DOHH2 (cell line): ENCODE measurements around the gene TNS1.

Experiments
- H3F3A ChIP-seq: fragments of 200-600 bp; sonication (generic), shearing (Covaris generic); 2 replicates; pipeline ENCODE4 v1.6.0; 2016; ENCODE audit warnings: antibody characterized with exemption, mild to moderate bottlenecking; ENCODE audit not compliant: control insufficient read depth, insufficient read depth
- H3K27ac ChIP-seq: fragments of 200-600 bp; sonication (generic); 2 replicates; pipeline ENCODE4 v1.5.1; 2014; ENCODE audit warnings: low read depth, mild to moderate bottlenecking, low read length, moderate library complexity
- H3K27me3 ChIP-seq: fragments of 200-600 bp; sonication (generic); 2 replicates; pipeline ENCODE4 v1.6.1; 2014; ENCODE audit warnings: mild to moderate bottlenecking, low read length, mixed read lengths; ENCODE audit not compliant: control insufficient read depth
- H3K36me3 ChIP-seq: fragments of 200-600 bp; sonication (generic); 2 replicates; pipeline ENCODE4 v1.6.1; 2014; ENCODE audit warnings: mild to moderate bottlenecking, low read length, moderate library complexity, mixed read lengths; ENCODE audit not compliant: control insufficient read depth
- H3K4me1 ChIP-seq: fragments of 200-600 bp; sonication (generic); 2 replicates; pipeline ENCODE4 v1.6.1; 2014; ENCODE audit warnings: mild to moderate bottlenecking, low read length, mixed read lengths; ENCODE audit not compliant: control insufficient read depth
- H3K4me2 ChIP-seq: fragments of 200-600 bp; sonication (generic); 2 replicates; pipeline ENCODE4 v1.6.0; 2014; ENCODE audit warnings: mild to moderate bottlenecking, low read length, moderate library complexity
- H3K4me3 ChIP-seq: fragments of 200-600 bp; sonication (generic); 2 replicates; pipeline ENCODE4 v1.5.1; 2014; ENCODE audit warnings: mild to moderate bottlenecking, low read length, mixed read lengths
- H3K79me2 ChIP-seq: fragments of 200-600 bp; sonication (generic); 2 replicates; pipeline ENCODE4 v1.6.1; 2014; ENCODE audit warnings: mild to moderate bottlenecking, low read length, mixed read lengths; ENCODE audit not compliant: control insufficient read depth
- H3K9me2 ChIP-seq: fragments of 200-600 bp; sonication (generic); replicated peaks from 2 replicates; pipeline ENCODE4 v1.6.1; 2014; ENCODE audit warnings: mild to moderate bottlenecking, low read length, mixed read lengths; ENCODE audit not compliant: control insufficient read depth
- H3K9me3 ChIP-seq: fragments of 200-600 bp; sonication (generic); 2 replicates; pipeline ENCODE4 v1.6.1; 2014; ENCODE audit warnings: antibody characterized with exemption, low read length, mixed read lengths; ENCODE audit not compliant: control insufficient read depth, insufficient read depth
- H4K20me1 ChIP-seq: fragments of 200-600 bp; sonication (generic); 2 replicates; pipeline ENCODE4 v1.6.0; 2014; ENCODE audit warnings: low read depth, mild to moderate bottlenecking, antibody characterized with exemption, low read length, moderate library complexity; ENCODE audit not compliant: control insufficient read depth, insufficient read depth
- CTCF ChIP-seq: fragments of 200-600 bp; sonication (generic); IDR thresholded peaks from one replicate; pipeline ENCODE4 v1.5.1; 2014; ENCODE audit warnings: antibody characterized with exemption, mild to moderate bottlenecking, low read depth, low read length; ENCODE audit not compliant: poor library complexity, severe bottlenecking
- EZH2phosphoT487 ChIP-seq: fragments of 200-600 bp; sonication (generic); IDR thresholded peaks from 2 replicates; pipeline ENCODE4 v1.6.1; 2017; ENCODE audit warnings: borderline replicate concordance, mild to moderate bottlenecking, antibody characterized with exemption, low read length, moderate library complexity, mixed read lengths

TNS1 gene

GRCh38 chr2:217847115-217847514, 155.7 kb downstream of the TNS1 start:
- no peaks in the 10 kb centered on the region for H3K36me3 ChIP-seq
- no peaks in the 10 kb centered on the region for H3K4me1 ChIP-seq
- H3K9me2 ChIP-seq: no peaks in the 10 kb centered on the region
- TF ChIP-seq CTCF: no peak
- 0 out of 2 replicates have a peak, but pooled peaks cover 8% of the 10 kb centered on the region for H3K9me3 ChIP-seq
- no peak overlapping the region for H3K4me2 ChIP-seq
- H3K27me3 ChIP-seq: peaks cover 17% of the 10 kb centered on the region
- H3K79me2 ChIP-seq: no peaks in the 10 kb centered on the region
- no peaks in the 10 kb centered on the region for H3F3A ChIP-seq
- H4K20me1 ChIP-seq: no peaks in the 10 kb centered on the region
- H3K27ac ChIP-seq: no peak overlapping the region
- H3K4me3 ChIP-seq: no peak overlapping the region

GRCh38 chr2:217846321-217846743, 156.5 kb downstream of the TNS1 start:
- Histone ChIP-seq H3K27me3 (peaks cover 17% of the 10 kb centered on the region), H4K20me1 (no peaks in the 10 kb centered on the region), H3K9me2 (no peaks in the 10 kb centered on the region), H3K4me1 (no peaks in the 10 kb centered on the region), H3K36me3 (no peaks in the 10 kb centered on the region), H3F3A (no peaks in the 10 kb centered on the region), H3K4me3 (no peak overlapping the region), H3K9me3 (0 out of 2 replicates have a peak, but pooled peaks cover 8% of the 10 kb centered on the region), H3K79me2 (no peaks in the 10 kb centered on the region), H3K4me2 (no peak overlapping the region), H3K27ac (no peak overlapping the region)
- TF ChIP-seq CTCF (no peak), EZH2phosphoT487 (no peak)

GRCh38 chr2:217845301-217845700, 157.5 kb downstream of the TNS1 start:
- Histone ChIP-seq H3F3A (no peaks in the 10 kb centered on the region), H3K79me2 (no peaks in the 10 kb centered on the region), H3K9me3 (0 out of 2 replicates have a peak, but pooled peaks cover 8% of the 10 kb centered on the region), H3K4me2 (no peak overlapping the region), H3K27me3 (peaks cover 17% of the 10 kb centered on the region), H4K20me1 (no peaks in the 10 kb centered on the region), H3K4me1 (no peaks in the 10 kb centered on the region), H3K27ac (no peak overlapping the region), H3K36me3 (no peaks in the 10 kb centered on the region), H3K9me2 (no peaks in the 10 kb centered on the region), H3K4me3 (no peak overlapping the region)
- TF ChIP-seq EZH2phosphoT487 (no peak), CTCF (no peak)
